ENCODE measurements around the gene CPEB4. TPM values are rescaled to one million over a fixed set of nuclear protein-coding genes. Genes with fewer than 3 reads are reported as not detected.

Gene CPEB4
- 10 to 100 TPM; 36.5 to 45.3 TPM for total RNA-seq

DNA sequence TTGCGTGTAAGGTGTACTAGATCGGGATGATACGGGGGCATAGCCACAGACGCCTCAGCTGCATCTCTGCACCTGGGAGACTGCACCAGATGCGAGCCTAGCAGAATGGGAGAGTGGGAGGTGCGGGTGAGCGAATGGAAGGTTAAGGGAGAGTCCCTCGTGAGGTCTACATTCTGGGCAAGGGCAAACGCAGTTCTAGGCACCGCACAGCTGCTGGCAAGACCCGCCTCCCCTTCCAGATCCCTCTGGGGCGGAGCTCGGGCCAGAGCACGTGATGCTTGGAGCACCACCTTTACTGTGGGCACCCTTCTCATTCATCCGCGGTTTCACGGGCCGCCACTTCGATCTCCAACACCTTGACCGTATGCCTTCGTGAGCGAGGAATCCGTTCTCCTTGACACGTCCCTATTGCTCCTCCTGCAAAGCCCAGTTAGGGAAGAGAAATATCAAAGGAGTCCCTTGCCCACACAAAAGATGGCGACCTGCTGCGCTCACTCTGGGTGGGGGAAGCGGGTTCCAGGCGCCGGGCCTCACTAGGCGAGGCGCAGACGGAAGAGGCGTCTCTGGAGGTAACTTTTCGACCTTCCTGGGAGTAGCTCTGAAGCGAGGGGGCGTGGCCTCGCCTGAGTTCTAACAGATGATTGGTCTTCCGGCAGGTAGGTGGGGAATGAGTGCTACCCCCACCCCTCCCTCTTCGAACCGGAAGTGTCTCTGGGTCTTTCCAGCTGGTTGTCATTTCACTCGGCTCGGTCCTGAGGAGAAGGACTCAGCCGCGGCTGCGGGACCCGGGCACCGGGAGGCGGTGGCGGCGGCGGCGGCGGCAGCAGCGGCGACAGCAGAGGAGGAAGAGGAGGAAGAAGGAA is at the start of gene CPEB4:
CPEB4 (plus strand) TSS at position 740 of the 863 bp plus-strand sequence. CDS start 1,385 bp downstream, outside the sequence.
- intact Hi-C loops (cut with DNase I), result loop anchor here (2.0 to 10.0 kb wide), 5 partner anchors 33 to 271 kb away; partner anchors contain the start of gene BOD1
- peak; percentile 96 for TF ChIP-seq POLR2AphosphoS5 (IDR thresholded peaks at IDR 0.05)
- peak; percentile 99 for TF ChIP-seq POLR2A (IDR thresholded peaks at IDR 0.05)
- TF ChIP-seq, protein P1, sequence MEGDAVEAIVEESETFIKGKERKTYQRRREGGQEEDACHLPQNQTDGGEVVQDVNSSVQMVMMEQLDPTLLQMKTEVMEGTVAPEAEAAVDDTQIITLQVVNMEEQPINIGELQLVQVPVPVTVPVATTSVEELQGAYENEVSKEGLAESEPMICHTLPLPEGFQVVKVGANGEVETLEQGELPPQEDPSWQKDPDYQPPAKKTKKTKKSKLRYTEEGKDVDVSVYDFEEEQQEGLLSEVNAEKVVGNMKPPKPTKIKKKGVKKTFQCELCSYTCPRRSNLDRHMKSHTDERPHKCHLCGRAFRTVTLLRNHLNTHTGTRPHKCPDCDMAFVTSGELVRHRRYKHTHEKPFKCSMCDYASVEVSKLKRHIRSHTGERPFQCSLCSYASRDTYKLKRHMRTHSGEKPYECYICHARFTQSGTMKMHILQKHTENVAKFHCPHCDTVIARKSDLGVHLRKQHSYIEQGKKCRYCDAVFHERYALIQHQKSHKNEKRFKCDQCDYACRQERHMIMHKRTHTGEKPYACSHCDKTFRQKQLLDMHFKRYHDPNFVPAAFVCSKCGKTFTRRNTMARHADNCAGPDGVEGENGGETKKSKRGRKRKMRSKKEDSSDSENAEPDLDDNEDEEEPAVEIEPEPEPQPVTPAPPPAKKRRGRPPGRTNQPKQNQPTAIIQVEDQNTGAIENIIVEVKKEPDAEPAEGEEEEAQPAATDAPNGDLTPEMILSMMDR (IDR thresholded peaks at IDR 0.05), result no peak
- H3K4me3 ChIP-seq, result peak within 1 kb of the TSS; percentile 70 to 71
- peaks cover 5% of the 10 kb centered on the region for H3K4me1 ChIP-seq (replicated peaks)
- peak within 1 kb of the TSS; percentile 78 to 90 for H3K27ac ChIP-seq
- peak; percentile 100 for DNase-seq (ENCODE audit: low spot score)
- no peaks in the 10 kb centered on the region for H3K27me3 ChIP-seq (replicated peaks; ENCODE audit: insufficient read depth)
- H3K9me3 ChIP-seq, result no peaks in the 10 kb centered on the region
- 3% methylated on average over 55 of the region's 55 CpGs for WGBS
- H3K36me3 ChIP-seq, result no peaks in the 10 kb centered on the region

DNA sequence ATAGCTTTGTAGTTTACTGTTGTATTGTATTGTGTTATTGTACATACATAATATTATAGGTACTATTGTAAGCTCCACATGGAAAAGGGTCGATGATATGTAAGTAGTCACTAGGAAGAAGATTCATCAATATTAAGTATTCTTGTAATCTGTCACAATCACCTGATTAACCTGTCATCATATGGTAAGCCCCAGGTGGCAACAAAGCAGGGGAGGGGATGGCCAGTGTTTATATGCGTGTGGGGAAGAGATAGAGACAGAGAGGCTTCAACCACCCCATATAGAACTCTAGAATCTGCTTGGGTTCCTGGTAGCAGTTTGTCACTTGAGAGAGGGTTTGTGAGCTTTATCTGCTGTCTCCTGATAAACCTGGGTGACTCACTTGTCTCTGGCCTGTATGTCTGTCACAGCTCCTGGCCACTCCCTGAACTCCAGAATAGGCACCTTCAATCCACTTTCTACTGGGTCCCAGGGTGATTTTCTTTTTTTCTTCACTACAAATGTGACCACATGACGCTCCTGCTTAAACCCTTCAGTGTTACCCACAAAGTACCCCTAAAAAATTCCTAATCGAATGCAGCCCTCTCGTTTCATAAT is 48.9 kb upstream of the CPEB4 start:
- Histone ChIP-seq H3K4me3 (no peak overlapping the region), H3K36me3 (no peaks in the 10 kb centered on the region), H3K4me1 (replicated peaks) (no peaks in the 10 kb centered on the region), H3K9me3 (no peaks in the 10 kb centered on the region), H3K27ac (no peak overlapping the region), H3K27me3 (replicated peaks; ENCODE audit: insufficient read depth) (no peaks in the 10 kb centered on the region)
- no peak for DNase-seq (ENCODE audit: low spot score)
- intact Hi-C loops (cut with DNase I), result no loop called here
- TF ChIP-seq, protein P1 (IDR thresholded peaks at IDR 0.05), result no peak
- TF ChIP-seq POLR2AphosphoS5 (IDR thresholded peaks at IDR 0.05) (no peak), POLR2A (IDR thresholded peaks at IDR 0.05) (no peak)
- WGBS, result 75% methylated on average over 5 of the region's 5 CpGs

DNA sequence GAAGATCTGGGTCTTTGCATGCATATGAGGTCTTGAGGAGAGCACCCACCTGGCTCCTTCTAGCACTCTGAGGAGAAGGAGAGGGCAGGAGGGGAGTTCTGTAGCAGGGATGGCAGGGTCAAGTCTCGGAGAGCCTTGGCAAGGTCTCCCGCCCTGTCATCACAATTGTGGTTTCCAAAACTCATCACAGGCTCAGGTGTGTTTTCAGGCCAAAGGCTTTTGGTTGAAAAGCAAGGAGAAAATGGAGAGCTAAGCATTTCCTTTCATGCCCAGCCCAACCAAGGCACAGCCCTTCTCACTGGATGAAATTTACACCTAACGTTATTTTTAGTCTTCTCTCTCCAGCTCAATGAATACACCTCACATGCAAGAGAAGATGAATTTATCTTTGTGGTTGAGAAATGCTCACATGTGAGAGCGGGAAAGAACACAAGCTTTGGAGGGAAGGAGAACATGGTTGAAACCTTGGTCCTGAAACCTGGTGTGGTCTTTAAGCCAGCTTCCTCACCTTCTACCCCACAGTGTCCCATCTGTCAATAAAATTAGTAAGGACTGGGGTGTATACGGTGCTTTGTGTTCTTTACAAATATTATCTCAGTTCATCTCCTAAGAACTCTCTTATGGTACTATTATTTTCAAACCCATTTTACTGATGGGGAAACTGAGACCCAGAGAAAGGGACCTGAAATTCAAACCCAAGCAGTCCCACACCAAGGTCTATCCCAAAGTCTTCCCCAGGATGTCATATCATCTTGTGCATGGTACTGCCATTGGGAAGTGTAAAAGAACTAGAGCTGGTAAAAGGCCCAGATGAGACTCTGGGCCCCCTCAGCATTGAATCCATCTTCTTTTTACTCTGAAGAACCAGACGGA is 47.8 kb upstream of the CPEB4 start:
- Histone ChIP-seq H3K27ac (no peak overlapping the region), H3K4me1 (replicated peaks) (no peaks in the 10 kb centered on the region), H3K4me3 (no peak overlapping the region), H3K36me3 (no peaks in the 10 kb centered on the region), H3K9me3 (no peaks in the 10 kb centered on the region), H3K27me3 (replicated peaks; ENCODE audit: insufficient read depth) (no peaks in the 10 kb centered on the region)
- 89% methylated on average over 6 of the region's 6 CpGs for WGBS
- DNase-seq (ENCODE audit: low spot score), result no peak
- TF ChIP-seq POLR2A (IDR thresholded peaks at IDR 0.05), result no peak
- TF ChIP-seq POLR2AphosphoS5 (IDR thresholded peaks at IDR 0.05), result no peak
- TF ChIP-seq, protein P1 (IDR thresholded peaks at IDR 0.05), result no peak
- intact Hi-C loops (cut with DNase I), result no loop called here

DNA sequence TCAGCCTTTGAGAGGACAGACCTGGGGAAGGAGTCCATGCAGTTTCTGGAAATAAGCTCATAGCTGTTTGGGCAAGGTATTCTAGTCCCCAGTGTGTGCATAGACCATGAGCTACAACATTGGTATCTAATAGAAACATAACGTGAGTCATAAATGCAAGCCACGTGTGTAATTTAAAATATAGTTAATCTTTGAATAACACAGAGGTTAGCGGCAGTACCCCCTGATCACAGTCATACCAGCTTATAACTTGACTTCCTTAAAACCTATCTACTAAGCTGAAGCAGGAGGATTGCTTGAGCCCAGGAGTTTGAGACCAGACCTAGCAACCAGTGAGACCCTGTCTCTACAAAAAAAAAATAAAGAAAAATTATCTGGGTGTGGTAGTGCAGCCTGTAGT is 46.4 kb upstream of the CPEB4 start:
- WGBS, result 88% methylated on average over 3 of the region's 3 CpGs
- H3K36me3 ChIP-seq, result no peaks in the 10 kb centered on the region
- TF ChIP-seq POLR2AphosphoS5 (IDR thresholded peaks at IDR 0.05), result no peak
- TF ChIP-seq, protein P1 (IDR thresholded peaks at IDR 0.05), result no peak
- TF ChIP-seq POLR2A (IDR thresholded peaks at IDR 0.05), result no peak
- H3K4me3 ChIP-seq, result no peak overlapping the region
- H3K27ac ChIP-seq, result no peak overlapping the region
- intact Hi-C loops (cut with DNase I), result no loop called here
- DNase-seq (ENCODE audit: low spot score), result no peak
- no peaks in the 10 kb centered on the region for H3K9me3 ChIP-seq
- no peaks in the 10 kb centered on the region for H3K4me1 ChIP-seq (replicated peaks)
- no peaks in the 10 kb centered on the region for H3K27me3 ChIP-seq (replicated peaks; ENCODE audit: insufficient read depth)

All from prostate gland (tissue), 2 donors.